ENCODE measurements around the gene ELOB.

Gene ELOB

GRCh38 chr16:2774161-2774891, 2.8 kb downstream of the ELOB start:
- no peak overlapping the region for H3K4me3 ChIP-seq (ENCODE audit: control insufficient read depth, low read depth, low read length)
- DNase-seq (ENCODE audit: low read depth), result no peak
- TF ChIP-seq, protein P1, sequence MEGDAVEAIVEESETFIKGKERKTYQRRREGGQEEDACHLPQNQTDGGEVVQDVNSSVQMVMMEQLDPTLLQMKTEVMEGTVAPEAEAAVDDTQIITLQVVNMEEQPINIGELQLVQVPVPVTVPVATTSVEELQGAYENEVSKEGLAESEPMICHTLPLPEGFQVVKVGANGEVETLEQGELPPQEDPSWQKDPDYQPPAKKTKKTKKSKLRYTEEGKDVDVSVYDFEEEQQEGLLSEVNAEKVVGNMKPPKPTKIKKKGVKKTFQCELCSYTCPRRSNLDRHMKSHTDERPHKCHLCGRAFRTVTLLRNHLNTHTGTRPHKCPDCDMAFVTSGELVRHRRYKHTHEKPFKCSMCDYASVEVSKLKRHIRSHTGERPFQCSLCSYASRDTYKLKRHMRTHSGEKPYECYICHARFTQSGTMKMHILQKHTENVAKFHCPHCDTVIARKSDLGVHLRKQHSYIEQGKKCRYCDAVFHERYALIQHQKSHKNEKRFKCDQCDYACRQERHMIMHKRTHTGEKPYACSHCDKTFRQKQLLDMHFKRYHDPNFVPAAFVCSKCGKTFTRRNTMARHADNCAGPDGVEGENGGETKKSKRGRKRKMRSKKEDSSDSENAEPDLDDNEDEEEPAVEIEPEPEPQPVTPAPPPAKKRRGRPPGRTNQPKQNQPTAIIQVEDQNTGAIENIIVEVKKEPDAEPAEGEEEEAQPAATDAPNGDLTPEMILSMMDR (IDR thresholded peaks at IDR 0.05; ENCODE audit: control insufficient read depth, insufficient read depth, low read depth, low read length, missing control alignments), result no peak

DNA sequence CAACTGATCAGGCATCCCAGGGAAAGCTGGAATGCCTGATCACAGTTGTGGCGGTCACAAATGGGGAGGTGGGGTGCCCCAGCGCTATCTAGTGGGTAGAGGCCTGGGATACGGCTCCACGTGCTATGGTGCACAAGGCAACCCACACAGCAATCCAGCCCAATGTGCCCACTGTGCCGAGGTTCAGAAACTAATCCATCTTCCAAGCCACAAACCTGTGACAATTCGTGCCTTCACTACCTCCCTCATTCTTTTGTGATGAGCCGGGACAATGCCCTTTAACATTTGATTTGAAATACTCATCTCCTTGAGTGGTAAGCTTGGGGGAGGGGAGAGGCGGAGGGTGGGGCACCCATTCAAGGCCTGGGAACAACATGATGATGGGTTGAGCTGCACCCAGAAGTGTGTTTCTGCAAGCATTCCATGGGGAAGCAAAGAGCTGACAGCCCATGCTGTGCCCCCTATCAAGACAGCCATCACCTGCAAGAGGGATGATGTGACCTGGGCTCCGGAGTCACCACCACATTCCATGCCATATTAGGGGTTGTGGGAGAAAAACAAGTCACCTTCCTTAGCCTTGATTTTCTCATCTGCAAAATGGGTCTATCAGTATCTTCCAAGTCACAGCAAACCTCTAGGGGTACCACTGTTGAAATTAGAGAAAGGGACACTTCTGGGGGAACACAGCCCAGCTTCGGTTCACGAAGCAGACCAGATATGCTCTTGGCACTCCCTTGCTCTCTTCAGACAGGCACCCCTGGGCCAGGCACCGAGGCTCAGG, 3.7 kb downstream of the ELOB start:
- TF ChIP-seq, protein P1 (IDR thresholded peaks at IDR 0.05; ENCODE audit: control insufficient read depth, insufficient read depth, low read depth, low read length, missing control alignments), result no peak
- DNase-seq (ENCODE audit: low read depth), result no peak
- no peak overlapping the region for H3K4me3 ChIP-seq (ENCODE audit: control insufficient read depth, low read depth, low read length)

GRCh38 chr16:2771496-2772402, 5.3 kb downstream of the ELOB start:
- no peak overlapping the region for H3K4me3 ChIP-seq (ENCODE audit: control insufficient read depth, low read depth, low read length)
- DNase-seq (ENCODE audit: low read depth), result no peak
- TF ChIP-seq, protein P1 (IDR thresholded peaks at IDR 0.05; ENCODE audit: control insufficient read depth, insufficient read depth, low read depth, low read length, missing control alignments), result no peak

- TF ChIP-seq, protein P1 (IDR thresholded peaks at IDR 0.05; ENCODE audit: control insufficient read depth, insufficient read depth, low read depth, low read length, missing control alignments), result no peak
- DNase-seq (ENCODE audit: low read depth), result no peak
- H3K4me3 ChIP-seq (ENCODE audit: control insufficient read depth, low read depth, low read length), result no peak overlapping the region
Observed at GRCh38 chr16:2770057-2770951, 6.8 kb downstream of the ELOB start.

- no peak overlapping the region for H3K4me3 ChIP-seq (ENCODE audit: control insufficient read depth, low read depth, low read length)
- no peak for DNase-seq (ENCODE audit: low read depth)
Observed at GRCh38 chr16:2769675-2770056, 7.4 kb downstream of the ELOB start.

More at GRCh38 chr16:2769675-2770056, 7.4 kb downstream of the ELOB start:
- TF ChIP-seq, protein P1 (IDR thresholded peaks at IDR 0.05; ENCODE audit: control insufficient read depth, insufficient read depth, low read depth, low read length, missing control alignments), result no peak

Data from AG09309 (cell line).